SK-N-SH (cell line): Measurements from ENCODE around the gene TNPO1. TPM values are rescaled to one million over a fixed set of nuclear protein-coding genes. Genes with fewer than 3 reads are reported as not detected.

ENCODE experiments used
- CTCF ChIA-PET: fragments of 300-600, 350-600 bp; formaldehyde crosslinking; extraction: SDS; loops from one replicate; lab custom pipeline; 2021; lab: Yijun Ruan, JAX
- POLR2A ChIA-PET: fragments of 350-600 bp; sonication (Branson Sonifier 250); formaldehyde crosslinking; extraction: SDS; loops from one replicate; lab custom pipeline; 2020; ENCODE audit warnings: antibody characterized with exemption, inconsistent platforms; lab: Yijun Ruan, JAX
- DNase-seq: peaks from one replicate; pipeline ENCODE4 v3.0.0; 2012
- H2AFZ ChIP-seq: fragments of 200-600 bp; sonication (generic); 2 replicates; pipeline ENCODE4 v1.8.1; 2016; ENCODE audit warnings: antibody characterized with exemption, mild to moderate bottlenecking, low read depth
- H3F3A ChIP-seq: fragments of 200-600 bp; sonication (generic); replicated peaks from 2 replicates; pipeline ENCODE3; 2016; ENCODE audit warnings: antibody characterized with exemption, mild to moderate bottlenecking; ENCODE audit not compliant: insufficient read depth
- H3K27ac ChIP-seq, 2 experiments: fragments of 200-500 bp in 1 of 2; fragments of 200-600 bp in 1 of 2; sonication (Bioruptor generic) in 1 of 2; sonication (generic), shearing (Covaris generic) in 1 of 2; 2 replicates each; pipeline versions ENCODE4 v1.5.1 to v1.6.1; 2014 to 2016; ENCODE audit warnings: low read depth in 2 of 2, inconsistent platforms in 1 of 2, low read length in 1 of 2, mild to moderate bottlenecking in 1 of 2, mixed read lengths in 1 of 2
- H3K27me3 ChIP-seq: fragments of 200-600 bp; sonication (generic), shearing (Covaris generic); 2 replicates; pipeline ENCODE4 v1.6.1; 2016; ENCODE audit warnings: mixed run types; ENCODE audit not compliant: insufficient read depth
- H3K36me3 ChIP-seq, 2 experiments: fragments of 200-500 bp in 1 of 2; fragments of 200-600 bp in 1 of 2; sonication (Bioruptor generic) in 1 of 2; sonication (generic) in 1 of 2; replicated peaks in 1 of 2; 2 replicates each; pipeline versions ENCODE3 to v1.5.1; 2014 to 2016; ENCODE audit warnings: low read length in 1 of 2, mild to moderate bottlenecking in 1 of 2; ENCODE audit not compliant: insufficient read depth in 2 of 2, control insufficient read depth in 1 of 2
- H3K4me1 ChIP-seq, 2 experiments: fragments of 200-500 bp in 1 of 2; fragments of 200-600 bp in 1 of 2; sonication (Bioruptor generic) in 1 of 2; sonication (generic), shearing (Covaris generic) in 1 of 2; 2 replicates each; pipeline versions ENCODE4 v1.5.1 to v1.6.1; 2014 to 2016; ENCODE audit warnings: low read depth in 1 of 2, low read length in 1 of 2, mixed run types in 1 of 2; ENCODE audit not compliant: insufficient read depth in 2 of 2, control insufficient read depth in 1 of 2
- H3K4me2 ChIP-seq: fragments of 200-600 bp; sonication (generic), shearing (Covaris generic); 2 replicates; pipeline ENCODE4 v1.6.1; 2017; ENCODE audit warnings: mixed run types
- H3K4me3 ChIP-seq, 2 experiments: fragments of 200-500 bp in 1 of 2; fragments of 200-600 bp in 1 of 2; sonication (Bioruptor generic) in 1 of 2; sonication (generic), shearing (Covaris generic) in 1 of 2; 2 replicates each; pipeline versions ENCODE4 v1.5.1 to v1.8.1; 2014 to 2016; ENCODE audit warnings: low read depth in 2 of 2, inconsistent platforms in 1 of 2, low read length in 1 of 2, mild to moderate bottlenecking in 1 of 2, mixed read lengths in 1 of 2, moderate library complexity in 1 of 2
- H3K79me2 ChIP-seq: fragments of 200-600 bp; sonication (generic); 2 replicates; pipeline ENCODE4 v1.8.1; 2017; ENCODE audit warnings: mild to moderate bottlenecking; ENCODE audit not compliant: insufficient read depth
- H3K9ac ChIP-seq: fragments of 200-600 bp; sonication (generic); 2 replicates; pipeline ENCODE4 v1.6.1; 2017; ENCODE audit warnings: mixed run types
- H3K9me2 ChIP-seq: fragments of 200-600 bp; sonication (generic); 2 replicates; pipeline ENCODE4 v1.6.1; 2017; ENCODE audit warnings: mixed run types
- H3K9me3 ChIP-seq: fragments of 200-600 bp; sonication (generic); 2 replicates; pipeline ENCODE4 v1.6.1; 2017; ENCODE audit warnings: mixed run types, mild to moderate bottlenecking, moderate library complexity
- H4K20me1 ChIP-seq: fragments of 200-600 bp; sonication (generic); 2 replicates; pipeline ENCODE4 v1.6.1; 2017; ENCODE audit warnings: mild to moderate bottlenecking, mixed run types; ENCODE audit not compliant: insufficient read depth
- ELF1 ChIP-seq: IDR thresholded peaks from 2 replicates; pipeline ENCODE4 v1.4.0; 2012
- EP300 ChIP-seq, 2 experiments: IDR thresholded peaks; 2 replicates each; pipeline versions ENCODE4 v1.4.0 to v1.6.1; 2012; ENCODE audit warnings: borderline replicate concordance in 1 of 2, low read depth in 1 of 2, low read length in 1 of 2
- FOXJ3 ChIP-seq: sonication (generic); formaldehyde crosslinking; IDR thresholded peaks from 2 replicates; pipeline ENCODE4 v1.5.1; 2020; ENCODE audit warnings: mild to moderate bottlenecking, missing genetic modification reagents
- FOXM1 ChIP-seq: IDR thresholded peaks from 2 replicates; pipeline ENCODE4 v1.4.0; 2012; ENCODE audit warnings: low read depth, mild to moderate bottlenecking
- JUND ChIP-seq: IDR thresholded peaks from 2 replicates; pipeline ENCODE4 v1.4.0; 2012
- MXI1 ChIP-seq: IDR thresholded peaks from 2 replicates; pipeline ENCODE4 v1.6.1; 2012; ENCODE audit warnings: mild to moderate bottlenecking, low read depth, low read length, improper control_type of control experiment
- NFIC ChIP-seq: IDR thresholded peaks from 2 replicates; pipeline ENCODE4 v1.4.0; 2012; ENCODE audit warnings: borderline replicate concordance
- RAD21 ChIP-seq: IDR thresholded peaks from 2 replicates; pipeline ENCODE4 v1.6.1; 2012; ENCODE audit warnings: mild to moderate bottlenecking, low read length
- SIN3A ChIP-seq: IDR thresholded peaks from 2 replicates; pipeline ENCODE4 v1.6.1; 2012; ENCODE audit warnings: low read depth, mild to moderate bottlenecking, low read length, moderate library complexity, borderline replicate concordance
- SMC3 ChIP-seq: IDR thresholded peaks from 2 replicates; pipeline ENCODE4 v1.6.1; 2012; ENCODE audit warnings: low read depth, low read length, improper control_type of control experiment
- TAF1 ChIP-seq: IDR thresholded peaks from 2 replicates; pipeline ENCODE4 v1.6.1; 2012; ENCODE audit warnings: low read depth, mild to moderate bottlenecking, low read length, moderate library complexity, borderline replicate concordance
- TEAD4 ChIP-seq: IDR thresholded peaks from 2 replicates; pipeline ENCODE4 v1.4.0; 2012; ENCODE audit warnings: mild to moderate bottlenecking, borderline replicate concordance; ENCODE audit not compliant: insufficient read depth
- WGBS: methylation state at CpG from one replicate; pipeline ENCODE4 v1.1.6; 2017; ENCODE audit warnings: low lambda C conversion rate; 5-methylcytosine and 5-hydroxymethylcytosine counted together
- polyA plus RNA-seq, 3 experiments: library from polyadenylated mRNA; depleted of rRNA; stranded (reverse); fragments of >200 nt; gene quantifications; 2 replicates each; pipeline ENCODE4 v1.2.3, GENCODE V29; 2012
- TF ChIP-seq, protein P1 (sequence below): fragments of 150-350 bp; IDR thresholded peaks from 2 replicates; pipeline ENCODE4 v1.6.1; 2016; ENCODE audit warnings: mild to moderate bottlenecking, low read depth, low read length
- TF ChIP-seq, protein P2 (sequence below): IDR thresholded peaks from 2 replicates; pipeline ENCODE4 v1.4.0; 2012; ENCODE audit warnings: low read depth
- TF ChIP-seq, protein P3 (sequence below): fragments of 200-600 bp; sonication (generic); IDR thresholded peaks from 2 replicates; pipeline ENCODE4 v1.6.1; 2017; ENCODE audit warnings: antibody characterized with exemption, mild to moderate bottlenecking, moderate library complexity

Gene TNPO1
- polyA plus RNA-seq, 1 of the 3 experiments (the other 2 are of a cell fraction): 19.9 TPM

DNA sequence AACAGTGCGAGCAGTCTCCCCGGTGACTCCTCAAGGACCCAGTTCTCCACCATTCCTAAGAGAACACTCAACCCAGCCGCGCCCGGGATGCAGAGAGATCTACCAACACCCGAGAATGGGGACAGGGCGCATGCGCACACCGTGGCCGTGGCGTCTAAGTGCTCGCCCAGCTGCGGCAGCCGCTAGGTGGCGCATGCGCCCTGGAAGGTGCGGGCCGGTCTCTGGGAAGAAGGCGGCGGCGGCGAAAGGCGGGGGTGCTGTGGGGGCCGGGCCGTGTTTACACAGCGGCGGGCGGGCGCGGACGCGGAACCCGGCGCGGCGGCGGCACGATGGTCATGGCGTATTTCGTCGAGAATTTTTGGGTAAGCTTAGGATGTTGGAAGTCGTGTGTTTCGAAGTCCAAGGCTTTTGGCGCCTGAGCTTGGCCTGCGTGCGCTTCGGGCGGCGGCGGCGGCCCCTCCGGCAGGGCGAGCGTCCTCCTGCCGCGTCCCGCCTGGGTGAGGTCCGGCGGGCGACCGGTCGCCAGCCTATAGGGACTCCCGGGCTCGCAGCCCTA is 139.4 kb downstream of the TNPO1 start, which contains the start of gene FCHO2 (continued):
- TF ChIP-seq, protein P1, sequence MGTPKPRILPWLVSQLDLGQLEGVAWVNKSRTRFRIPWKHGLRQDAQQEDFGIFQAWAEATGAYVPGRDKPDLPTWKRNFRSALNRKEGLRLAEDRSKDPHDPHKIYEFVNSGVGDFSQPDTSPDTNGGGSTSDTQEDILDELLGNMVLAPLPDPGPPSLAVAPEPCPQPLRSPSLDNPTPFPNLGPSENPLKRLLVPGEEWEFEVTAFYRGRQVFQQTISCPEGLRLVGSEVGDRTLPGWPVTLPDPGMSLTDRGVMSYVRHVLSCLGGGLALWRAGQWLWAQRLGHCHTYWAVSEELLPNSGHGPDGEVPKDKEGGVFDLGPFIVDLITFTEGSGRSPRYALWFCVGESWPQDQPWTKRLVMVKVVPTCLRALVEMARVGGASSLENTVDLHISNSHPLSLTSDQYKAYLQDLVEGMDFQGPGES: no peak
- TF ChIP-seq FOXJ3 (CRISPR knock-in tag) (no peak), NFIC (no peak; the same call in 1 of the 2 replicates), SIN3A (peak; percentile 70; the same call in 1 of the 2 replicates), EP300 (IDR thresholded peaks at IDR 0.05; ENCODE audit: borderline replicate concordance in 1 of 2, low read depth in 1 of 2, low read length in 1 of 2) (no peak), RAD21 (peak; percentile 60), TAF1 (peak; percentile 54; the same call in 1 of the 2 replicates), SMC3 (peak; percentile 38), FOXM1 (no peak), JUND (no peak), TEAD4 (no peak)
- TF ChIP-seq, protein P2, sequence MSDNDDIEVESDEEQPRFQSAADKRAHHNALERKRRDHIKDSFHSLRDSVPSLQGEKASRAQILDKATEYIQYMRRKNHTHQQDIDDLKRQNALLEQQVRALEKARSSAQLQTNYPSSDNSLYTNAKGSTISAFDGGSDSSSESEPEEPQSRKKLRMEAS: peak; percentile 72; the same call in 1 of the 2 replicates

DNA sequence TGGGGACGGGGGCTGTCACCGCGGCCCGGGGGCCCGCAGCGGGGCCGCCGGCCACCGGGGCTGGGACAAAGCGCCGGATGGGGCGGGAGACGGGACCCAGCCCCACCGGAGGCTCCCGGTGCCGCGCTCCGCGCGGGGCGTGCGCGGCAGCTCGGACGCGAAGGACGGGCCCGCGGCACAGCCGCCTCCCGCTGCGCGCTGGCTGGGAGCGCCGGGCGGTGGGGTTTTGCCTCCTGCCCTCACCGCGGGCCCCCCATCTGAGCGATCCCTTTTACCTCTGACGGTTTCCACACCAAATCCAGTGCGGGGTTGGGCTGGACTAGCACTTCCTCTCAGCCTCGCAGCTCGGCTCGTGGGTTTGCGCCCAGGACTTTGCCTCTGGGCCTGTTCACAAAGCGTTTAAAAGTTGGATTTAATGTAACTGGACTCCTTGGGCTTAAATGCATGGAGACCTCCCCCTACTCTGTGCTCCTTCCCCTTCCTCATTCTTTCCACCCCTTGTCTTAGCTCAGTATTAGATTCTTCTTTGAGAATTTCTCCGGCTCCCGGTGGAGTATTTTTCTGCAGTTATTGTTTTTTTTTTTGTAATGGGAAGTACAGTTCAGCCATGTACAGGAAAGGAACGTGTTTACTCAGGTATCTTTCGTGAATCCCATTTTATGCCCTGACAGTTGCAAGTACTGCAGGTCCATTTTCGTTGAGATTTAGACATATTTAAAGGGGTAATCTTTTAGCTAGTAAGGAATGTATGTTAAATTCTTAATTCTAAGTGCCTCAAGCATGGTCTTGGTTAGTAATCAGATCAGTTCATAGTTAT is 140.1 kb downstream of the TNPO1 start:
- Histone ChIP-seq H3K9me2 (no peaks in the 10 kb centered on the region), H3K9ac (peak overlapping the region; percentile 83), H3K27me3 (no peaks in the 10 kb centered on the region), H3F3A (peaks cover 19% of the 10 kb centered on the region), H3K4me3 (peak overlapping the region; percentile 69 to 78), H3K9me3 (no peaks in the 10 kb centered on the region), H3K27ac (peak overlapping the region; percentile 80 to 88), H4K20me1 (no peaks in the 10 kb centered on the region; the same call in 1 of the 2 replicates), H3K79me2 (peaks cover 50% of the 10 kb centered on the region), H3K4me1 (peaks cover 4 to 5% of the 10 kb centered on the region in 2 experiments; a peak in 3 of 4 replicates), H2AFZ (peak overlapping the region; percentile 51), H3K4me2 (peak overlapping the region; percentile 74), H3K36me3 (peaks cover 0 to 3% of the 10 kb centered on the region in 2 experiments)
- ChIA-PET CTCF (interaction anchor here (0.6 to 2.4 kb wide), 23 partner anchors 9 to 617 kb away, joined by 3 to 8 read pairs (median 3); no protein-coding TSS in a partner anchor), POLR2A (no interaction called here)
- 2% methylated on average over 18 of the region's 51 CpGs for WGBS
- peak; percentile 88 for DNase-seq
- TF ChIP-seq MXI1 (no peak; the same call in 1 of the 2 replicates), TAF1 (no peak), ELF1 (0 out of 2 replicates have a peak, but pooled peaks have one; percentile 20), TEAD4 (no peak)
- TF ChIP-seq, protein P2: peak; percentile 47; the same call in 1 of the 2 replicates
- TF ChIP-seq, protein P3, sequence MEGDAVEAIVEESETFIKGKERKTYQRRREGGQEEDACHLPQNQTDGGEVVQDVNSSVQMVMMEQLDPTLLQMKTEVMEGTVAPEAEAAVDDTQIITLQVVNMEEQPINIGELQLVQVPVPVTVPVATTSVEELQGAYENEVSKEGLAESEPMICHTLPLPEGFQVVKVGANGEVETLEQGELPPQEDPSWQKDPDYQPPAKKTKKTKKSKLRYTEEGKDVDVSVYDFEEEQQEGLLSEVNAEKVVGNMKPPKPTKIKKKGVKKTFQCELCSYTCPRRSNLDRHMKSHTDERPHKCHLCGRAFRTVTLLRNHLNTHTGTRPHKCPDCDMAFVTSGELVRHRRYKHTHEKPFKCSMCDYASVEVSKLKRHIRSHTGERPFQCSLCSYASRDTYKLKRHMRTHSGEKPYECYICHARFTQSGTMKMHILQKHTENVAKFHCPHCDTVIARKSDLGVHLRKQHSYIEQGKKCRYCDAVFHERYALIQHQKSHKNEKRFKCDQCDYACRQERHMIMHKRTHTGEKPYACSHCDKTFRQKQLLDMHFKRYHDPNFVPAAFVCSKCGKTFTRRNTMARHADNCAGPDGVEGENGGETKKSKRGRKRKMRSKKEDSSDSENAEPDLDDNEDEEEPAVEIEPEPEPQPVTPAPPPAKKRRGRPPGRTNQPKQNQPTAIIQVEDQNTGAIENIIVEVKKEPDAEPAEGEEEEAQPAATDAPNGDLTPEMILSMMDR: no peak
